Smooth muscle cell of the umbilical artery (primary cell): ENCODE results near the gene ASAP3. TPM values are rescaled to one million over a fixed set of nuclear protein-coding genes. Genes with fewer than 3 reads are reported as not detected.

ENCODE experiments used
- total RNA-seq: library from RNA; depleted of rRNA; stranded (reverse); fragments of >200 nt; gene quantifications from 2 replicates; pipeline ENCODE4 v1.2.3, GENCODE V29; 2014

The ASAP3 gene
- 19.9 and 24.1 TPM in 2 replicates for total RNA-seq

GRCh38 chr1:23483321-23484252, at the start of gene ASAP3:
Gene ASAP3, minus strand, starts transcription at chr1:23484179. Its CDS starts 46 bp downstream, at chr1:23484133.

GRCh38 chr1:23530747-23531561, 47.0 kb upstream of the ASAP3 start, which contains the start of gene E2F2:
Gene E2F2, minus strand, starts transcription at chr1:23531233. Its CDS starts 440 bp downstream, at chr1:23530793.

GRCh38 chr1:23424293-23425192, 59.4 kb downstream of the ASAP3 start, which contains the start of gene TCEA3:
Gene TCEA3, minus strand, starts transcription at chr1:23424748. Its CDS starts 115 bp downstream, at chr1:23424633.

Other genes starting within 250 kb of the ASAP3 start
- 60.6 and 87.4 TPM in 2 replicates for gene HNRNPR, start 139.9 kb downstream of the ASAP3 start, total RNA-seq
- 15.7 and 16.0 TPM in 2 replicates for gene ZNF436, start 114.3 kb downstream of the ASAP3 start, total RNA-seq
- gene TCEA3, start 59.4 kb downstream of the ASAP3 start, total RNA-seq = 9.8 and 13.9 TPM in 2 replicates
- under 0.01 and 0.46 TPM in 2 replicates for gene E2F2, start 47.1 kb upstream of the ASAP3 start, total RNA-seq
- gene ID3, start 75.3 kb upstream of the ASAP3 start, total RNA-seq = 153 and 300 TPM in 2 replicates
- 520 and 723 TPM in 2 replicates for gene RPL11, start 207.6 kb upstream of the ASAP3 start, total RNA-seq